Measurements from ENCODE around the gene PRELP.

DNA sequence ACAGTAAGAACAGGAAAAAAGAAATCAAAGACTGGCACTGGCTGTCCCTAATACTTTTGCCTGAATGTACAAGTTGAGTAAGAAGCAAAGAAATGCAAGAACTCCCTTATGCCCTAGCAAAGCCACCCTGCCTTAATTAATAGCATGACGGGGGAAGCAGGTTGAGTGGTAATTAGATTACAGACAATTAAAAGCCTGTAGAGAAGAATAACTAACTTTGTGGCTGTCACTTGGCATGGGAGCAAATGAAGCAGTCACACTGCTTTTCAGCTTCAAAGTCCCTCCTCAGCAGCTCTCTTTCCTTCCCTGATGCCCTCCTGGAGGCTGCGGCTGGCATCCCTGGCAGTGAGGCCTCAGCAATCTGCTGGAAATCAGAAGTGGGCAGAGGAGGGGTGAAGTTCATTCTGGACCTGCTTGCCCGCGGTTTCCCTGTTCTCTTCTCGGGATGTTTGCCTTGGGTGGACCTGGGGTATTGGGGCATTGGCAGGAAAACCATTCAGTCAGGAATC is 21.7 kb downstream of the PRELP start:
- TF ChIP-seq, protein P1, sequence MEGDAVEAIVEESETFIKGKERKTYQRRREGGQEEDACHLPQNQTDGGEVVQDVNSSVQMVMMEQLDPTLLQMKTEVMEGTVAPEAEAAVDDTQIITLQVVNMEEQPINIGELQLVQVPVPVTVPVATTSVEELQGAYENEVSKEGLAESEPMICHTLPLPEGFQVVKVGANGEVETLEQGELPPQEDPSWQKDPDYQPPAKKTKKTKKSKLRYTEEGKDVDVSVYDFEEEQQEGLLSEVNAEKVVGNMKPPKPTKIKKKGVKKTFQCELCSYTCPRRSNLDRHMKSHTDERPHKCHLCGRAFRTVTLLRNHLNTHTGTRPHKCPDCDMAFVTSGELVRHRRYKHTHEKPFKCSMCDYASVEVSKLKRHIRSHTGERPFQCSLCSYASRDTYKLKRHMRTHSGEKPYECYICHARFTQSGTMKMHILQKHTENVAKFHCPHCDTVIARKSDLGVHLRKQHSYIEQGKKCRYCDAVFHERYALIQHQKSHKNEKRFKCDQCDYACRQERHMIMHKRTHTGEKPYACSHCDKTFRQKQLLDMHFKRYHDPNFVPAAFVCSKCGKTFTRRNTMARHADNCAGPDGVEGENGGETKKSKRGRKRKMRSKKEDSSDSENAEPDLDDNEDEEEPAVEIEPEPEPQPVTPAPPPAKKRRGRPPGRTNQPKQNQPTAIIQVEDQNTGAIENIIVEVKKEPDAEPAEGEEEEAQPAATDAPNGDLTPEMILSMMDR (tag by site-specific recombination; IDR thresholded peaks at IDR 0.05), result no peak
- TF ChIP-seq HOXA7 (CRISPR knock-in tag; IDR thresholded peaks at IDR 0.05; ENCODE audit: borderline replicate concordance) (no peak), SCRT2 (tag by site-specific recombination; IDR thresholded peaks at IDR 0.05) (no peak), ZBTB21 (tag by site-specific recombination; IDR thresholded peaks at IDR 0.05) (no peak), TCF7L2 (IDR thresholded peaks at IDR 0.05; ENCODE audit: borderline replicate concordance, low read depth, low read length) (no peak), ZNF324 (tag by site-specific recombination; IDR thresholded peaks at IDR 0.05) (no peak), ZNF248 (tag by site-specific recombination; IDR thresholded peaks at IDR 0.05) (no peak), ZNF114 (tag by site-specific recombination; IDR thresholded peaks at IDR 0.05) (no peak), ZBTB7A (tag by site-specific recombination; IDR thresholded peaks at IDR 0.05; ENCODE audit: low read depth) (no peak)
- TF ChIP-seq, protein P2, sequence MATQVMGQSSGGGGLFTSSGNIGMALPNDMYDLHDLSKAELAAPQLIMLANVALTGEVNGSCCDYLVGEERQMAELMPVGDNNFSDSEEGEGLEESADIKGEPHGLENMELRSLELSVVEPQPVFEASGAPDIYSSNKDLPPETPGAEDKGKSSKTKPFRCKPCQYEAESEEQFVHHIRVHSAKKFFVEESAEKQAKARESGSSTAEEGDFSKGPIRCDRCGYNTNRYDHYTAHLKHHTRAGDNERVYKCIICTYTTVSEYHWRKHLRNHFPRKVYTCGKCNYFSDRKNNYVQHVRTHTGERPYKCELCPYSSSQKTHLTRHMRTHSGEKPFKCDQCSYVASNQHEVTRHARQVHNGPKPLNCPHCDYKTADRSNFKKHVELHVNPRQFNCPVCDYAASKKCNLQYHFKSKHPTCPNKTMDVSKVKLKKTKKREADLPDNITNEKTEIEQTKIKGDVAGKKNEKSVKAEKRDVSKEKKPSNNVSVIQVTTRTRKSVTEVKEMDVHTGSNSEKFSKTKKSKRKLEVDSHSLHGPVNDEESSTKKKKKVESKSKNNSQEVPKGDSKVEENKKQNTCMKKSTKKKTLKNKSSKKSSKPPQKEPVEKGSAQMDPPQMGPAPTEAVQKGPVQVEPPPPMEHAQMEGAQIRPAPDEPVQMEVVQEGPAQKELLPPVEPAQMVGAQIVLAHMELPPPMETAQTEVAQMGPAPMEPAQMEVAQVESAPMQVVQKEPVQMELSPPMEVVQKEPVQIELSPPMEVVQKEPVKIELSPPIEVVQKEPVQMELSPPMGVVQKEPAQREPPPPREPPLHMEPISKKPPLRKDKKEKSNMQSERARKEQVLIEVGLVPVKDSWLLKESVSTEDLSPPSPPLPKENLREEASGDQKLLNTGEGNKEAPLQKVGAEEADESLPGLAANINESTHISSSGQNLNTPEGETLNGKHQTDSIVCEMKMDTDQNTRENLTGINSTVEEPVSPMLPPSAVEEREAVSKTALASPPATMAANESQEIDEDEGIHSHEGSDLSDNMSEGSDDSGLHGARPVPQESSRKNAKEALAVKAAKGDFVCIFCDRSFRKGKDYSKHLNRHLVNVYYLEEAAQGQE (tag by site-specific recombination; IDR thresholded peaks at IDR 0.05), result no peak
- TF ChIP-seq, protein P3, sequence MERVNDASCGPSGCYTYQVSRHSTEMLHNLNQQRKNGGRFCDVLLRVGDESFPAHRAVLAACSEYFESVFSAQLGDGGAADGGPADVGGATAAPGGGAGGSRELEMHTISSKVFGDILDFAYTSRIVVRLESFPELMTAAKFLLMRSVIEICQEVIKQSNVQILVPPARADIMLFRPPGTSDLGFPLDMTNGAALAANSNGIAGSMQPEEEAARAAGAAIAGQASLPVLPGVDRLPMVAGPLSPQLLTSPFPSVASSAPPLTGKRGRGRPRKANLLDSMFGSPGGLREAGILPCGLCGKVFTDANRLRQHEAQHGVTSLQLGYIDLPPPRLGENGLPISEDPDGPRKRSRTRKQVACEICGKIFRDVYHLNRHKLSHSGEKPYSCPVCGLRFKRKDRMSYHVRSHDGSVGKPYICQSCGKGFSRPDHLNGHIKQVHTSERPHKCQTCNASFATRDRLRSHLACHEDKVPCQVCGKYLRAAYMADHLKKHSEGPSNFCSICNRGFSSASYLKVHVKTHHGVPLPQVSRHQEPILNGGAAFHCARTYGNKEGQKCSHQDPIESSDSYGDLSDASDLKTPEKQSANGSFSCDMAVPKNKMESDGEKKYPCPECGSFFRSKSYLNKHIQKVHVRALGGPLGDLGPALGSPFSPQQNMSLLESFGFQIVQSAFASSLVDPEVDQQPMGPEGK (tag by site-specific recombination; IDR thresholded peaks at IDR 0.05), result no peak
- TF ChIP-seq, protein P4, sequence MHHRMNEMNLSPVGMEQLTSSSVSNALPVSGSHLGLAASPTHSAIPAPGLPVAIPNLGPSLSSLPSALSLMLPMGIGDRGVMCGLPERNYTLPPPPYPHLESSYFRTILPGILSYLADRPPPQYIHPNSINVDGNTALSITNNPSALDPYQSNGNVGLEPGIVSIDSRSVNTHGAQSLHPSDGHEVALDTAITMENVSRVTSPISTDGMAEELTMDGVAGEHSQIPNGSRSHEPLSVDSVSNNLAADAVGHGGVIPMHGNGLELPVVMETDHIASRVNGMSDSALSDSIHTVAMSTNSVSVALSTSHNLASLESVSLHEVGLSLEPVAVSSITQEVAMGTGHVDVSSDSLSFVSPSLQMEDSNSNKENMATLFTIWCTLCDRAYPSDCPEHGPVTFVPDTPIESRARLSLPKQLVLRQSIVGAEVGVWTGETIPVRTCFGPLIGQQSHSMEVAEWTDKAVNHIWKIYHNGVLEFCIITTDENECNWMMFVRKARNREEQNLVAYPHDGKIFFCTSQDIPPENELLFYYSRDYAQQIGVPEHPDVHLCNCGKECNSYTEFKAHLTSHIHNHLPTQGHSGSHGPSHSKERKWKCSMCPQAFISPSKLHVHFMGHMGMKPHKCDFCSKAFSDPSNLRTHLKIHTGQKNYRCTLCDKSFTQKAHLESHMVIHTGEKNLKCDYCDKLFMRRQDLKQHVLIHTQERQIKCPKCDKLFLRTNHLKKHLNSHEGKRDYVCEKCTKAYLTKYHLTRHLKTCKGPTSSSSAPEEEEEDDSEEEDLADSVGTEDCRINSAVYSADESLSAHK (tag by site-specific recombination; IDR thresholded peaks at IDR 0.05), result no peak
